GM12878 (cell line): ENCODE results near the gene MTHFD2. TPM values are rescaled to one million over a fixed set of nuclear protein-coding genes. Genes with fewer than 3 reads are reported as not detected.

Experiments
- polyA plus RNA-seq, 11 experiments: library from polyadenylated mRNA; depleted of rRNA in 4 of 11; unstranded in 6 of 11; stranded (reverse) in 5 of 11; fragments of >200 nt; fragmentation: Nextera tagmentation in 4 of 11; fragmentation: Illumina TruSeq in 1 of 11; extraction: Ambion mirVana in 4 of 11; extraction: Trizol in 1 of 11; gene quantifications; 1 replicate in 1 of 11; 2 replicates in 10 of 11; pipeline versions ENCODE4 v1.2.1 to v1.2.3, GENCODE V29; 2011 to 2016; ENCODE audit warnings: inconsistent platforms in 2 of 11, missing spikeins in 2 of 11, low read depth in 1 of 11
- total RNA-seq, 4 experiments: library from RNA; depleted of rRNA in 3 of 4; stranded (reverse); fragments of >200 nt in 3 of 4; fragmentation: Illumina TruSeq in 1 of 4; extraction: Trizol in 1 of 4; gene quantifications; 2 replicates each; pipeline versions ENCODE4 v1.2.1 to v1.2.3, GENCODE V29; 2013 to 2021

MTHFD2 gene
- total and polyA plus RNA-seq, 10 of the 15 experiments (the other 5 are each of a cell fraction or from before 2014, with no cell fraction given), result 128 to 292 (median 150) TPM

Other genes starting within 250 kb of the MTHFD2 start
Only the 7 nearest of the 8 such genes appear.
- gene TET3, start 213.7 kb upstream of the MTHFD2 start, total RNA-seq (2014; rRNA removed), result 8.2 and 8.6 TPM in 2 replicates
- 7.9 and 8.3 TPM in 2 replicates for gene TET3, start 213.7 kb upstream of the MTHFD2 start, total RNA-seq (2014; rRNA removed; fragmentation: Illumina TruSeq; extraction: Trizol)
- 23.8 and 25.9 TPM in 2 replicates for gene TET3, start 213.7 kb upstream of the MTHFD2 start, total RNA-seq (2021)
- gene TET3, start 213.7 kb upstream of the MTHFD2 start, polyA plus RNA-seq (2011; rRNA removed), result 10.0 and 11.2 TPM in 2 replicates
- gene TET3, start 213.7 kb upstream of the MTHFD2 start, polyA plus RNA-seq (2014; fragmentation: Illumina TruSeq; extraction: Trizol), result 10.0 and 11.3 TPM in 2 replicates
- under 1 TPM; 0.77 to 0.84 TPM for gene TET3, start 213.7 kb upstream of the MTHFD2 start, polyA plus RNA-seq (2014; fragmentation: Nextera tagmentation; extraction: Ambion mirVana)
- gene TET3, start 213.7 kb upstream of the MTHFD2 start, polyA plus RNA-seq (2014; rRNA removed), result 10.5 and 10.6 TPM in 2 replicates
- gene TET3, start 213.7 kb upstream of the MTHFD2 start, polyA plus RNA-seq (2016; fragmentation: Nextera tagmentation; extraction: Ambion mirVana), result 1 to 10 TPM; 2.1 to 2.7 TPM
- 70.3 and 82.6 TPM in 2 replicates for gene BOLA3, start 50.7 kb upstream of the MTHFD2 start, total RNA-seq (2014; rRNA removed)
- gene BOLA3, start 50.7 kb upstream of the MTHFD2 start, total RNA-seq (2014; rRNA removed; fragmentation: Illumina TruSeq; extraction: Trizol), result 71.6 and 81.1 TPM in 2 replicates
- gene BOLA3, start 50.7 kb upstream of the MTHFD2 start, total RNA-seq (2021), result 62.6 and 63.5 TPM in 2 replicates
- 65.6 and 92.7 TPM in 2 replicates for gene BOLA3, start 50.7 kb upstream of the MTHFD2 start, polyA plus RNA-seq (2011; rRNA removed)
- 40.0 and 109 TPM in 2 replicates for gene BOLA3, start 50.7 kb upstream of the MTHFD2 start, polyA plus RNA-seq (2014; fragmentation: Illumina TruSeq; extraction: Trizol)
- 100 to 1,000 TPM; 164 to 168 TPM for gene BOLA3, start 50.7 kb upstream of the MTHFD2 start, polyA plus RNA-seq (2014; fragmentation: Nextera tagmentation; extraction: Ambion mirVana)
- gene BOLA3, start 50.7 kb upstream of the MTHFD2 start, polyA plus RNA-seq (2014; rRNA removed), result 102 and 158 TPM in 2 replicates
- gene BOLA3, start 50.7 kb upstream of the MTHFD2 start, polyA plus RNA-seq (2016; fragmentation: Nextera tagmentation; extraction: Ambion mirVana), result 100 to 1,000 TPM; 283 to 300 TPM
- gene MOB1A, start 19.7 kb upstream of the MTHFD2 start, total RNA-seq (2014; rRNA removed), result 162 and 211 TPM in 2 replicates
- 182 and 184 TPM in 2 replicates for gene MOB1A, start 19.7 kb upstream of the MTHFD2 start, total RNA-seq (2014; rRNA removed; fragmentation: Illumina TruSeq; extraction: Trizol)
- 226 and 232 TPM in 2 replicates for gene MOB1A, start 19.7 kb upstream of the MTHFD2 start, total RNA-seq (2021)
- gene MOB1A, start 19.7 kb upstream of the MTHFD2 start, polyA plus RNA-seq (2011; rRNA removed), result 219 and 345 TPM in 2 replicates
- 143 and 186 TPM in 2 replicates for gene MOB1A, start 19.7 kb upstream of the MTHFD2 start, polyA plus RNA-seq (2014; fragmentation: Illumina TruSeq; extraction: Trizol)
- gene MOB1A, start 19.7 kb upstream of the MTHFD2 start, polyA plus RNA-seq (2014; fragmentation: Nextera tagmentation; extraction: Ambion mirVana), result 10 to 100 TPM; 41.2 to 58.5 TPM
- 81.2 and 102 TPM in 2 replicates for gene MOB1A, start 19.7 kb upstream of the MTHFD2 start, polyA plus RNA-seq (2014; rRNA removed)
- 100 to 1,000 TPM; 221 to 223 TPM for gene MOB1A, start 19.7 kb upstream of the MTHFD2 start, polyA plus RNA-seq (2016; fragmentation: Nextera tagmentation; extraction: Ambion mirVana)
- gene SLC4A5, start 144.8 kb downstream of the MTHFD2 start, total RNA-seq (2014; rRNA removed), result 3.0 and 3.4 TPM in 2 replicates
- 1.6 and 2.1 TPM in 2 replicates for gene SLC4A5, start 144.8 kb downstream of the MTHFD2 start, total RNA-seq (2014; rRNA removed; fragmentation: Illumina TruSeq; extraction: Trizol)
- gene SLC4A5, start 144.8 kb downstream of the MTHFD2 start, total RNA-seq (2021), result 2.3 and 4.4 TPM in 2 replicates
- 0.15 and 0.30 TPM in 2 replicates for gene SLC4A5, start 144.8 kb downstream of the MTHFD2 start, polyA plus RNA-seq (2011; rRNA removed)
- gene SLC4A5, start 144.8 kb downstream of the MTHFD2 start, polyA plus RNA-seq (2014; fragmentation: Illumina TruSeq; extraction: Trizol), result 3.9 and 5.3 TPM in 2 replicates
- 1 to 10 TPM in 1 of 2 experiments, under 1 TPM in 1; 0.47 to 1.2 TPM for gene SLC4A5, start 144.8 kb downstream of the MTHFD2 start, polyA plus RNA-seq (2014; fragmentation: Nextera tagmentation; extraction: Ambion mirVana)
- 4.4 and 4.7 TPM in 2 replicates for gene SLC4A5, start 144.8 kb downstream of the MTHFD2 start, polyA plus RNA-seq (2014; rRNA removed)
- under 1 TPM; 0.83 to 0.97 TPM for gene SLC4A5, start 144.8 kb downstream of the MTHFD2 start, polyA plus RNA-seq (2016; fragmentation: Nextera tagmentation; extraction: Ambion mirVana)
- gene DCTN1, start 181.7 kb downstream of the MTHFD2 start, total RNA-seq (2014; rRNA removed), result 69.5 and 87.1 TPM in 2 replicates
- gene DCTN1, start 181.7 kb downstream of the MTHFD2 start, total RNA-seq (2014; rRNA removed; fragmentation: Illumina TruSeq; extraction: Trizol), result 57.1 and 64.5 TPM in 2 replicates
- gene DCTN1, start 181.7 kb downstream of the MTHFD2 start, total RNA-seq (2021), result 108 and 109 TPM in 2 replicates
- 36.0 and 49.5 TPM in 2 replicates for gene DCTN1, start 181.7 kb downstream of the MTHFD2 start, polyA plus RNA-seq (2011; rRNA removed)
- gene DCTN1, start 181.7 kb downstream of the MTHFD2 start, polyA plus RNA-seq (2014; fragmentation: Illumina TruSeq; extraction: Trizol), result 26.7 and 64.1 TPM in 2 replicates
- gene DCTN1, start 181.7 kb downstream of the MTHFD2 start, polyA plus RNA-seq (2014; fragmentation: Nextera tagmentation; extraction: Ambion mirVana), result 10 to 100 TPM; 44.1 to 55.6 TPM
- gene DCTN1, start 181.7 kb downstream of the MTHFD2 start, polyA plus RNA-seq (2014; rRNA removed), result 65.1 and 81.9 TPM in 2 replicates
- gene DCTN1, start 181.7 kb downstream of the MTHFD2 start, polyA plus RNA-seq (2016; fragmentation: Nextera tagmentation; extraction: Ambion mirVana), result 100 to 1,000 TPM; 113 to 116 TPM
- 3.7 and 4.4 TPM in 2 replicates for gene C2orf81, start 223.0 kb downstream of the MTHFD2 start, total RNA-seq (2014; rRNA removed)
- 1.3 and 2.0 TPM in 2 replicates for gene C2orf81, start 223.0 kb downstream of the MTHFD2 start, total RNA-seq (2014; rRNA removed; fragmentation: Illumina TruSeq; extraction: Trizol)
- gene C2orf81, start 223.0 kb downstream of the MTHFD2 start, total RNA-seq (2021), result 9.5 and 9.8 TPM in 2 replicates
- 0.81 and 1.1 TPM in 2 replicates for gene C2orf81, start 223.0 kb downstream of the MTHFD2 start, polyA plus RNA-seq (2011; rRNA removed)
- gene C2orf81, start 223.0 kb downstream of the MTHFD2 start, polyA plus RNA-seq (2014; fragmentation: Illumina TruSeq; extraction: Trizol), result 0.57 and 1.7 TPM in 2 replicates
- under 1 TPM; 0.10 to 0.27 TPM for gene C2orf81, start 223.0 kb downstream of the MTHFD2 start, polyA plus RNA-seq (2014; fragmentation: Nextera tagmentation; extraction: Ambion mirVana)
- 4.8 and 6.3 TPM in 2 replicates for gene C2orf81, start 223.0 kb downstream of the MTHFD2 start, polyA plus RNA-seq (2014; rRNA removed)
- 1 to 10 TPM; 3.3 to 3.5 TPM for gene C2orf81, start 223.0 kb downstream of the MTHFD2 start, polyA plus RNA-seq (2016; fragmentation: Nextera tagmentation; extraction: Ambion mirVana)
- gene WDR54, start 223.1 kb downstream of the MTHFD2 start, total RNA-seq (2014; rRNA removed), result 71.8 and 77.1 TPM in 2 replicates
- 38.2 and 39.0 TPM in 2 replicates for gene WDR54, start 223.1 kb downstream of the MTHFD2 start, total RNA-seq (2014; rRNA removed; fragmentation: Illumina TruSeq; extraction: Trizol)
- 64.8 and 66.0 TPM in 2 replicates for gene WDR54, start 223.1 kb downstream of the MTHFD2 start, total RNA-seq (2021)
- 72.2 and 116 TPM in 2 replicates for gene WDR54, start 223.1 kb downstream of the MTHFD2 start, polyA plus RNA-seq (2011; rRNA removed)
- gene WDR54, start 223.1 kb downstream of the MTHFD2 start, polyA plus RNA-seq (2014; fragmentation: Illumina TruSeq; extraction: Trizol), result 22.3 and 43.0 TPM in 2 replicates
- 10 to 100 TPM; 88.7 to 89.5 TPM for gene WDR54, start 223.1 kb downstream of the MTHFD2 start, polyA plus RNA-seq (2014; fragmentation: Nextera tagmentation; extraction: Ambion mirVana)
- gene WDR54, start 223.1 kb downstream of the MTHFD2 start, polyA plus RNA-seq (2014; rRNA removed), result 80.8 and 90.9 TPM in 2 replicates
- gene WDR54, start 223.1 kb downstream of the MTHFD2 start, polyA plus RNA-seq (2016; fragmentation: Nextera tagmentation; extraction: Ambion mirVana), result 100 to 1,000 TPM; 104 to 116 TPM